Activated CD4-positive, alpha-beta T cell treated with anti-CD3 and anti-CD28 coated beads for 24 hours (primary cell): ENCODE results near the gene FAM83D.
"Not testable (repeated sequence)": the region's sequence is repeated elsewhere in the genome, so short reads cannot be mapped to it uniquely, and the experiment has no call there.

Experiments used
- DNase-seq, 2 donors: peaks; one replicate each; pipeline ENCODE4 v3.0.0-alpha.2; 2020; ENCODE audit warnings: low read depth in 2 of 2

Gene FAM83D

GRCh38 chr20:38963745-38964144 lies 37.5 kb downstream of the FAM83D start:
- no peak for DNase-seq

GRCh38 chr20:38965264-38965663 lies 39.0 kb downstream of the FAM83D start:
- DNase-seq, result no peak

- DNase-seq, result no peak
Observed at GRCh38 chr20:38968090-38968489, 41.9 kb downstream of the FAM83D start.

- no peak for DNase-seq
Observed at GRCh38 chr20:38969708-38970107, 43.5 kb downstream of the FAM83D start.

GRCh38 chr20:38970302-38970701 lies 44.1 kb downstream of the FAM83D start:
- DNase-seq, result no peak

GRCh38 chr20:38973107-38973506 lies 46.9 kb downstream of the FAM83D start:
- no peak for DNase-seq

- no peak for DNase-seq
Observed at GRCh38 chr20:38973645-38974044, 47.4 kb downstream of the FAM83D start.

- no peak for DNase-seq
Observed at GRCh38 chr20:38975539-38976120, 49.4 kb downstream of the FAM83D start.

- no peak for DNase-seq
Observed at GRCh38 chr20:38979434-38979833, 53.2 kb downstream of the FAM83D start.

- no peak for DNase-seq
Observed at GRCh38 chr20:38979842-38980241, 53.6 kb downstream of the FAM83D start.

- no peak for DNase-seq
Observed at GRCh38 chr20:38982291-38982690, 56.1 kb downstream of the FAM83D start.

- no peak for DNase-seq
Observed at GRCh38 chr20:38985060-38985459, 58.8 kb downstream of the FAM83D start.

GRCh38 chr20:38985603-38986170 lies 59.5 kb downstream of the FAM83D start:
- DNase-seq, result no peak

- no peak for DNase-seq
Observed at GRCh38 chr20:38986663-38987062, 60.4 kb downstream of the FAM83D start.

- DNase-seq, result no peak
Observed at GRCh38 chr20:38987777-38988176, 61.6 kb downstream of the FAM83D start.

GRCh38 chr20:38990728-38991127 lies 64.5 kb downstream of the FAM83D start:
- DNase-seq, result no peak

GRCh38 chr20:38991814-38992704 lies 65.8 kb downstream of the FAM83D start:
- DNase-seq, result no peak

- no peak for DNase-seq
Observed at GRCh38 chr20:38995536-38996044, 69.4 kb downstream of the FAM83D start.

GRCh38 chr20:38996866-38997265 lies 70.6 kb downstream of the FAM83D start:
- not testable (repeated sequence) for DNase-seq

GRCh38 chr20:38997622-38998021 lies 71.4 kb downstream of the FAM83D start:
- DNase-seq, result peak; percentile 15 to 62

GRCh38 chr20:38999217-38999616 lies 73.0 kb downstream of the FAM83D start:
- no peak for DNase-seq
